Esophagus mucosa (tissue), 1 donor: Measurements from ENCODE around the gene STXBP1. TPM values are rescaled to one million over a fixed set of nuclear protein-coding genes. Genes with fewer than 3 reads are reported as not detected.
A peak's percentile ranks its signal among the peaks of the same experiment; 100 is the strongest.
"Not testable (repeated sequence)": the region's sequence is repeated elsewhere in the genome, so short reads cannot be mapped to it uniquely, and the experiment has no call there.

ENCODE experiments used
- ATAC-seq: fragments of 200-7000 bp; cut with Tn5 transposase; one replicate; pipeline ENCODE4 v1.9.1; 2020
- total RNA-seq: library from RNA; stranded (reverse); gene quantifications from one replicate; pipeline ENCODE4 v1.2.4, GENCODE V29; 2023
- donor health status: DM: yes; HTN: yes; CAD: no.

Gene STXBP1
- total RNA-seq, 1 donor from 2014 or later, result 10.1 TPM

- ATAC-seq, result no peak
These were observed 33.5 kb upstream of the STXBP1 start for GRCh38 chr9:127578627-127578951.

- peak; percentile 91 for ATAC-seq
These were observed 32.9 kb upstream of the STXBP1 start for GRCh38 chr9:127578952-127579853.

GRCh38 chr9:127580366-127580765, 31.7 kb upstream of the STXBP1 start:
- no peak for ATAC-seq

GRCh38 chr9:127580879-127581475, 31.1 kb upstream of the STXBP1 start:
- ATAC-seq, result no peak

GRCh38 chr9:127584474-127584805, 27.6 kb upstream of the STXBP1 start:
- not testable (repeated sequence) for ATAC-seq

- no peak for ATAC-seq
These were observed 26.8 kb upstream of the STXBP1 start for GRCh38 chr9:127585161-127585819.

GRCh38 chr9:127586096-127586495, 26.0 kb upstream of the STXBP1 start:
- peak; percentile 2 for ATAC-seq

- peak; percentile 59 for ATAC-seq
These were observed 25.5 kb upstream of the STXBP1 start for GRCh38 chr9:127586537-127586936.

- ATAC-seq, result no peak
These were observed 24.1 kb upstream of the STXBP1 start for GRCh38 chr9:127587966-127588365.

- no peak for ATAC-seq
These were observed 23.2 kb upstream of the STXBP1 start for GRCh38 chr9:127588740-127589506.

- peak; percentile 39 for ATAC-seq
These were observed 22.1 kb upstream of the STXBP1 start for GRCh38 chr9:127589955-127590370.

- ATAC-seq, result no peak
These were observed 16.5 kb upstream of the STXBP1 start for GRCh38 chr9:127595611-127596010.

- ATAC-seq, result peak; percentile 45
These were observed 13.1 kb upstream of the STXBP1 start for GRCh38 chr9:127598839-127599549.

GRCh38 chr9:127599550-127599891, 12.6 kb upstream of the STXBP1 start:
- ATAC-seq, result peak; percentile 20

- ATAC-seq, result no peak
These were observed 8.9 kb upstream of the STXBP1 start for GRCh38 chr9:127603226-127603625.

GRCh38 chr9:127606043-127606442, 6.0 kb upstream of the STXBP1 start:
- no peak for ATAC-seq

- peak; percentile 45 for ATAC-seq
These were observed 3.7 kb upstream of the STXBP1 start for GRCh38 chr9:127608104-127608966.

GRCh38 chr9:127611603-127611898, 526 bp upstream of the STXBP1 start:
- ATAC-seq, result no peak

GRCh38 chr9:127612939-127613582, 984 bp downstream of the STXBP1 start:
- peak; percentile 53 for ATAC-seq

GRCh38 chr9:127613583-127613954, 1.5 kb downstream of the STXBP1 start:
- ATAC-seq, result no peak

GRCh38 chr9:127614961-127615360, 2.9 kb downstream of the STXBP1 start:
- ATAC-seq, result no peak
